ENCODE data around the gene SOSTDC1. TPM values are rescaled to one million over a fixed set of nuclear protein-coding genes. Genes with fewer than 3 reads are reported as not detected.

The SOSTDC1 gene
- total RNA-seq, 1 experiment from 2014 or later, result not detected

- no peak for DNase-seq (ENCODE audit: low read depth)
Observed at GRCh38 chr7:16419859-16420258, 45.7 kb downstream of the SOSTDC1 start.

DNA sequence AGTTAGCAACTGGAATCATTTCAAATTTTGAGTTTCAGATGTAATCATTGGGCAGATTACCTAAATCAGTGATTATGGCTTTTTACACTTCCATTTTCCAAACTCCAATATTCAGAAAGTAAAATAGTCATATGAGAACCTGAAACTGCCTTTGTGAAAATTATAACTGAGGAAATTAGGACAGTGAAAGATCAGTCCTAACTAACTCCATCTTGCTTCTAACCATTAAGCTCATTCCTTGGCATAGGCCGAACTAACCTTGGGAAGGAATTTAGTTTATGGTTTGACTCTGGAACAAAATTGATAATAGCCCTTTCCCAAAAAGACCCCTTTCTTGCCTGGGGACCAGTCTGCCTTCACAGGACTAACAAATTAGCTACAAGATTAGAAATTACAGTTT lies 46.4 kb downstream of the SOSTDC1 start:
- DNase-seq (ENCODE audit: low read depth), result no peak

GRCh38 chr7:16417906-16418305 lies 47.6 kb downstream of the SOSTDC1 start:
- no peak for DNase-seq (ENCODE audit: low read depth)

- peak; percentile 13 for DNase-seq (ENCODE audit: low read depth)
Observed at GRCh38 chr7:16416289-16417282, 49.0 kb downstream of the SOSTDC1 start.

DNA sequence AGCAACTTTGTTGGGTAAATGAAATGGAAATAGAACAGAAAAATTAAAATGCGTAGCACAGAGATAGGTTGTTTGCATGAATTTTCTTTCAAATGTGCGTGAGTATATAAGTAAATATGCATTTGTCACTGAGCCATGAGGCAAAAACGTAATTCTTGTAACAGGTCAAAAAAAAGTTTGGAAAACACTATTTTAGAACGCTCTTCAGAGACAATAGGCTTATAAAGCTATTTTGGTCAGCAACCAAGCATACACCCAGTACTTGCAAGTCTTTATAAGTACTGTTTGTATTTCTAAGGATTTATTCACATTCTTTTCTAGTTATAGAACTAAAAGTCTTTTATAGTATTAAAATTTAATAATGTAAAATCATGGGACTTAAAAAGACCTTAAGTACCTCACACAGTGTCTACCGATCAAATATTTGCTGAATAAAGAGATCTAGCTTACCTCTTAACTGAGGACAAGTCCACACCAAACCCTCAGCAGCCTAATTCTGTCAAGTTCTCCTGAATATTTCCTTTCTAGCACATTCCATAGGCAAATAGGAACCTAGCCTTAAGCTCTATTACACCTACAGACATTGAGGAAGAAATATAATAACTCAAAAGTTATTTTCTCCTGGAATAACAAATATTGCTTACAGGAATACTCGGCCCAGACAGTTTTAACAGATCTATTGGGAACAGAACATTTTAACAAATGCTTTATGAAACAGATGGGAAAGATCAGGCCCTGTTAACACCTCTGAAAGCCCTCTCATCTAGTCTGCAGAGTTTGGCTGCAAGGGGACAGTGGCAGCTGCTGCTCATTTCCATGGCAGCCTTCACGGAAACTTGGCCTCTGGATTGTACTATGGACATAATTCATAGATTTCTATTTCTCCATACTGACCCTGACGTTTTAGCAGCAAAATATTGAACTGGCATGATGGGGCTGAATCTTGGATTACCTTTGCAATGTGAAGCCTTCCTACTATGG lies 53.0 kb downstream of the SOSTDC1 start:
- no peak for DNase-seq (ENCODE audit: low read depth)

Other genes starting within 250 kb of the SOSTDC1 start
- 0.11 and 0.65 TPM in 2 replicates for gene CRPPA, start 44.2 kb downstream of the SOSTDC1 start, total RNA-seq (2014; rRNA removed; shearing (Covaris generic))
- not detected in 2 replicates for gene LRRC72, start 61.1 kb upstream of the SOSTDC1 start, total RNA-seq (2014; rRNA removed; shearing (Covaris generic))
- 18.1 and 21.9 TPM in 2 replicates for gene ANKMY2, start 180.0 kb upstream of the SOSTDC1 start, total RNA-seq (2014; rRNA removed; shearing (Covaris generic))
- gene BZW2, start 180.4 kb upstream of the SOSTDC1 start, total RNA-seq (2014; rRNA removed; shearing (Covaris generic)), result 123 and 139 TPM in 2 replicates